ENCODE results near the gene IFT172.

GRCh38 chr2:27494944-27495554 is 5.5 kb upstream of the IFT172 start, which contains the start of gene FNDC4:
- TF ChIP-seq CTCF (IDR thresholded peaks at IDR 0.05; ENCODE audit: extremely low read depth in 1 of 2, insufficient read depth in 1 of 2, low read depth in 1 of 2, low read length in 2 of 2) (no peak), MYC (IDR thresholded peaks at IDR 0.05; ENCODE audit: low read depth, low read length) (no peak), POLR2A (IDR thresholded peaks at IDR 0.05; ENCODE audit: low read depth, low read length) (peak; percentile 73), EZH2 (IDR thresholded peaks at IDR 0.05; ENCODE audit: borderline replicate concordance, low read depth, low read length, severe bottlenecking) (no peak)
